GM12892 (cell line): ENCODE results near the gene KIAA0513.

Experiments used
- POLR2A ChIP-seq: IDR thresholded peaks from 2 replicates; pipeline ENCODE4 v1.6.1; 2011; ENCODE audit warnings: low read depth, low read length, control low read depth
- POLR2AphosphoS5 ChIP-seq: IDR thresholded peaks from 2 replicates; pipeline ENCODE4 v1.6.1; 2011; ENCODE audit warnings: low read depth, low read length, control low read depth
- TAF1 ChIP-seq: IDR thresholded peaks from 2 replicates; pipeline ENCODE4 v1.6.1; 2011; ENCODE audit warnings: low read depth, mild to moderate bottlenecking, control low read depth, low read length, borderline replicate concordance

DNA sequence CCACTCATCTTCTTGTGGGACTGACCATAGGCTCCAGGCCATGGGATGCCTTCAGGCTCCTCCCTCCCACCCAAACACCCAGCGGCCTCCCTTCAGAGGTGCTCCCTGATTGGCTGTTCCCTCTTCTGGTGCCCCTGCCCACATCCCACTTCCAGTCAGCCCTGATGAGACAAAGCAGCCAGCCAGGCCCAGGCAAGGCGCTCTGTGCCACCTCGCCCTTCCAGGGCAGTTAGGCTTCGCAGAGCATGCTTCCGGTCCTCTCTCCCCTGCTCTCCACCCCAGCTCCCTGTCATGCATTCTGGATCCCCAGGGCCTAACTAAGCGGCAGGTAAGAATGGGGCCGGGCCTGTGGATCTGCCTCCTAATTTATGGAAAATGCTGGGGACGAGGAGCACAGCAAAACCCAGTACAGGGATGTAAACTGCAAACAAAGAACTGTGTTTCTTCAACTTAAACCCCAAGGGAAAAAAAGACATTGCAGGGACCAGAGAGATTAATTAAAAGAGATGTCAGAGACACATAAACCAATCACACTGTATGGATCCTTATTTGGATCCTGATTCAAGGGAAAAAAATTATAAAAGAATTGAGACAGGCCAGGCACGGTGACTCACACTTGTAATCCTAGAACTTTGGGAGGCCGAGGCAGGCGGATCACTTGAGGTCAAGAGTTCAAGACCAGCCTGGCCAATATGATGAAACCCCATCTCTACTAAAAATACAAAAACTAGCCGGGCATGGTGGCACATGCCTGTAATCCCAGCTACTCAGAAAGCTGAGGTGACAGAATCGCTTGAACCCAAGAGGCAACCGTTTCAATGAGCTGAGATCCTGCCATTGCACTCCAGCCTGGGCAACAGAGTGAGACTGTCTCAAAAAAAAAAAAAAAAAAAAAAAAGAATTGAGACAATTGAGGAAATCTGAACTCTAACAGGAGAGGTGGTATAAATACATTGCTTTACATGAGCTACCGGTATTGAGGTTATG, 42.2 kb upstream of the KIAA0513 start:
- no peak for TF ChIP-seq POLR2A
- no peak for TF ChIP-seq TAF1
- TF ChIP-seq POLR2AphosphoS5, result no peak
